ENCODE measurements around the gene TMED4.

GRCh38 chr7:44602576-44602910 lies 20.5 kb upstream of the TMED4 start:
- TF ChIP-seq CTCF (IDR thresholded peaks at IDR 0.05) = no peak
- no peak for TF ChIP-seq POLR2A (IDR thresholded peaks at IDR 0.05)

All from heart left ventricle (tissue), 13 donors.